Neural cell (in vitro differentiated cells): ENCODE measurements around the gene CCL1. TPM values are rescaled to one million over a fixed set of nuclear protein-coding genes. Genes with fewer than 3 reads are reported as not detected.

Experiments used
- H2AFZ ChIP-seq: fragments of 200-600, 300-800 bp; sonication (generic), shearing (Covaris generic); 2 replicates; pipeline ENCODE4 v1.6.0; 2014; ENCODE audit warnings: low read depth, mild to moderate bottlenecking, antibody characterized with exemption, low read length, moderate library complexity
- H3F3A ChIP-seq: fragments of 200-600 bp; shearing (Covaris generic); 2 replicates; pipeline ENCODE4 v1.6.1; 2016; ENCODE audit warnings: mild to moderate bottlenecking, moderate library complexity, mixed read lengths, antibody characterized with exemption, low read length; ENCODE audit not compliant: insufficient read depth, poor library complexity, severe bottlenecking
- H3K27ac ChIP-seq: fragments of 200-600, 300-800 bp; sonication (generic), shearing (Covaris generic); 2 replicates; pipeline ENCODE4 v1.5.1; 2014; ENCODE audit warnings: mild to moderate bottlenecking, low read length, moderate library complexity
- H3K27me3 ChIP-seq: fragments of 300-800, 200-600 bp; sonication (generic), shearing (Covaris generic); 2 replicates; pipeline ENCODE4 v1.6.0; 2014; ENCODE audit warnings: mild to moderate bottlenecking, low read depth, low read length, moderate library complexity; ENCODE audit not compliant: insufficient read depth
- H3K36me3 ChIP-seq: fragments of 300-800, 200-600 bp; sonication (generic), shearing (Covaris generic); 2 replicates; pipeline ENCODE4 v1.5.1; 2014; ENCODE audit warnings: mild to moderate bottlenecking, antibody characterized with exemption, low read length, moderate library complexity; ENCODE audit not compliant: insufficient read depth
- H3K4me2 ChIP-seq: fragments of 300-800, 200-600 bp; sonication (generic), shearing (Covaris generic); 2 replicates; pipeline ENCODE4 v1.6.0; 2014; ENCODE audit warnings: mild to moderate bottlenecking, low read length
- H3K4me3 ChIP-seq: fragments of 300-800, 200-600 bp; sonication (generic), shearing (Covaris generic); 2 replicates; pipeline ENCODE4 v1.5.1; 2014; ENCODE audit warnings: mild to moderate bottlenecking, low read length, moderate library complexity
- H3K79me2 ChIP-seq: fragments of 200-600 bp; shearing (Covaris generic); replicated peaks from 2 replicates; pipeline ENCODE4 v1.6.0; 2014; ENCODE audit warnings: mild to moderate bottlenecking, low read length, moderate library complexity; ENCODE audit not compliant: insufficient read depth
- H3K9ac ChIP-seq: fragments of 300-800, 200-600 bp; sonication (generic), shearing (Covaris generic); 2 replicates; pipeline ENCODE4 v1.6.1; 2016; ENCODE audit warnings: mild to moderate bottlenecking, low read length, mixed read lengths
- H3K9me2 ChIP-seq: fragments of 200-600 bp; shearing (Covaris generic); 2 replicates; pipeline ENCODE4 v1.6.1; 2016; ENCODE audit warnings: mild to moderate bottlenecking, low read length, mixed read lengths; ENCODE audit not compliant: insufficient read depth
- H3K9me3 ChIP-seq: fragments of 200-600, 300-800 bp; sonication (generic), shearing (Covaris generic); 2 replicates; pipeline ENCODE4 v1.6.1; 2016; ENCODE audit warnings: mild to moderate bottlenecking, mixed run types, low read length, moderate library complexity, mixed read lengths
- H4K20me1 ChIP-seq: fragments of 200-600 bp; shearing (Covaris generic); 2 replicates; pipeline ENCODE4 v1.6.1; 2016; ENCODE audit warnings: mild to moderate bottlenecking, mixed run types; ENCODE audit not compliant: insufficient read depth
- EP300 ChIP-seq: fragments of 450-650 bp; conservative IDR thresholded peaks from 2 replicates; pipeline ENCODE4 v1.6.1; 2014; ENCODE audit warnings: antibody characterized with exemption, mild to moderate bottlenecking, moderate library complexity; ENCODE audit not compliant: poor library complexity, severe bottlenecking
- EZH2 ChIP-seq: fragments of 200-600, 300-800 bp; shearing (Covaris generic), sonication (generic); IDR thresholded peaks from 2 replicates; pipeline ENCODE4 v1.6.1; 2014; ENCODE audit warnings: antibody characterized with exemption, low read length, borderline replicate concordance, mild to moderate bottlenecking; ENCODE audit not compliant: insufficient read depth, poor library complexity, severe bottlenecking
- MXI1 ChIP-seq: fragments of 450-650 bp; conservative IDR thresholded peaks from 2 replicates; pipeline ENCODE4 v1.6.1; 2014; ENCODE audit warnings: antibody characterized with exemption, mild to moderate bottlenecking; ENCODE audit not compliant: poor library complexity, severe bottlenecking
- POLR2AphosphoS5 ChIP-seq: IDR thresholded peaks from 2 replicates; pipeline ENCODE4 v1.6.1; 2012
- RAD21 ChIP-seq: fragments of 450-650 bp; conservative IDR thresholded peaks from 2 replicates; pipeline ENCODE4 v1.6.1; 2014; ENCODE audit warnings: antibody characterized with exemption, mild to moderate bottlenecking, moderate library complexity
- SMC3 ChIP-seq: fragments of 450-650 bp; conservative IDR thresholded peaks from 2 replicates; pipeline ENCODE4 v1.6.1; 2014; ENCODE audit warnings: antibody characterized with exemption, mild to moderate bottlenecking, moderate library complexity; ENCODE audit not compliant: poor library complexity
- TAF1 ChIP-seq: IDR thresholded peaks from 2 replicates; pipeline ENCODE4 v1.6.1; 2012; ENCODE audit warnings: low read depth
- polyA plus RNA-seq: library from polyadenylated mRNA; depleted of rRNA; stranded (reverse); fragments of >200 nt; gene quantifications from 2 replicates; pipeline ENCODE4 v1.2.3, GENCODE V29; 2014
- TF ChIP-seq, protein P1 (sequence below): fragments of 450-650 bp; IDR thresholded peaks from 2 replicates; pipeline ENCODE4 v1.5.1; 2014; ENCODE audit warnings: antibody characterized with exemption, mild to moderate bottlenecking, moderate library complexity; ENCODE audit not compliant: poor library complexity, severe bottlenecking
- TF ChIP-seq, protein P2 (sequence below): IDR thresholded peaks from 2 replicates; pipeline ENCODE4 v1.6.1; 2012; ENCODE audit warnings: borderline replicate concordance

The CCL1 gene
- polyA plus RNA-seq, 1 donor from 2014 or later = not detected

DNA sequence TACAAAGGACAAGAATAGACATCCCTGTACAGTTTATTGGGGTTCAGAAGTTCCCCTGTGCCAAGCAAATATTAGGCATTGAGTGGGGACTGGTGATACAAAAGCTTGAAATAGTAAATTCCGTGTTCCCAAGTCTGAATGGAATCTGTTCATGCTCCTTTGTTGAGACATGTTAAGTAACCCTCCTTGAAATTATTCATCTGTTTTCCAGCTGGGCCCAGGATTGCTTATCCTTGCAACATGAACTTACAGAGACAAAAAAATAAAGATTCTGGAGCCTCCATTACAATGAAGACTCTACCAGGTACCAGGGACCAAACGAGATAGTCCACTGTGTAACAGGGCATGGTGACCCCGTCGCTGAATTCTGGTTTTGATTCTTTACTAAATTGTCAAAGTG, 49.9 kb downstream of the CCL1 start:
- H3K9me3 ChIP-seq = no peaks in the 10 kb centered on the region
- H3K4me3 ChIP-seq = no peak overlapping the region
- no peaks in the 10 kb centered on the region for H3K27me3 ChIP-seq
- H3F3A ChIP-seq = no peaks in the 10 kb centered on the region
- no peak overlapping the region for H3K27ac ChIP-seq
- H3K79me2 ChIP-seq = no peaks in the 10 kb centered on the region
- TF ChIP-seq RAD21 (no peak), SMC3 (no peak), EP300 (no peak), POLR2AphosphoS5 (no peak), EZH2 (no peak), MXI1 (no peak), TAF1 (no peak)
- TF ChIP-seq, protein P1, sequence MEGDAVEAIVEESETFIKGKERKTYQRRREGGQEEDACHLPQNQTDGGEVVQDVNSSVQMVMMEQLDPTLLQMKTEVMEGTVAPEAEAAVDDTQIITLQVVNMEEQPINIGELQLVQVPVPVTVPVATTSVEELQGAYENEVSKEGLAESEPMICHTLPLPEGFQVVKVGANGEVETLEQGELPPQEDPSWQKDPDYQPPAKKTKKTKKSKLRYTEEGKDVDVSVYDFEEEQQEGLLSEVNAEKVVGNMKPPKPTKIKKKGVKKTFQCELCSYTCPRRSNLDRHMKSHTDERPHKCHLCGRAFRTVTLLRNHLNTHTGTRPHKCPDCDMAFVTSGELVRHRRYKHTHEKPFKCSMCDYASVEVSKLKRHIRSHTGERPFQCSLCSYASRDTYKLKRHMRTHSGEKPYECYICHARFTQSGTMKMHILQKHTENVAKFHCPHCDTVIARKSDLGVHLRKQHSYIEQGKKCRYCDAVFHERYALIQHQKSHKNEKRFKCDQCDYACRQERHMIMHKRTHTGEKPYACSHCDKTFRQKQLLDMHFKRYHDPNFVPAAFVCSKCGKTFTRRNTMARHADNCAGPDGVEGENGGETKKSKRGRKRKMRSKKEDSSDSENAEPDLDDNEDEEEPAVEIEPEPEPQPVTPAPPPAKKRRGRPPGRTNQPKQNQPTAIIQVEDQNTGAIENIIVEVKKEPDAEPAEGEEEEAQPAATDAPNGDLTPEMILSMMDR = no peak
- TF ChIP-seq, protein P2, sequence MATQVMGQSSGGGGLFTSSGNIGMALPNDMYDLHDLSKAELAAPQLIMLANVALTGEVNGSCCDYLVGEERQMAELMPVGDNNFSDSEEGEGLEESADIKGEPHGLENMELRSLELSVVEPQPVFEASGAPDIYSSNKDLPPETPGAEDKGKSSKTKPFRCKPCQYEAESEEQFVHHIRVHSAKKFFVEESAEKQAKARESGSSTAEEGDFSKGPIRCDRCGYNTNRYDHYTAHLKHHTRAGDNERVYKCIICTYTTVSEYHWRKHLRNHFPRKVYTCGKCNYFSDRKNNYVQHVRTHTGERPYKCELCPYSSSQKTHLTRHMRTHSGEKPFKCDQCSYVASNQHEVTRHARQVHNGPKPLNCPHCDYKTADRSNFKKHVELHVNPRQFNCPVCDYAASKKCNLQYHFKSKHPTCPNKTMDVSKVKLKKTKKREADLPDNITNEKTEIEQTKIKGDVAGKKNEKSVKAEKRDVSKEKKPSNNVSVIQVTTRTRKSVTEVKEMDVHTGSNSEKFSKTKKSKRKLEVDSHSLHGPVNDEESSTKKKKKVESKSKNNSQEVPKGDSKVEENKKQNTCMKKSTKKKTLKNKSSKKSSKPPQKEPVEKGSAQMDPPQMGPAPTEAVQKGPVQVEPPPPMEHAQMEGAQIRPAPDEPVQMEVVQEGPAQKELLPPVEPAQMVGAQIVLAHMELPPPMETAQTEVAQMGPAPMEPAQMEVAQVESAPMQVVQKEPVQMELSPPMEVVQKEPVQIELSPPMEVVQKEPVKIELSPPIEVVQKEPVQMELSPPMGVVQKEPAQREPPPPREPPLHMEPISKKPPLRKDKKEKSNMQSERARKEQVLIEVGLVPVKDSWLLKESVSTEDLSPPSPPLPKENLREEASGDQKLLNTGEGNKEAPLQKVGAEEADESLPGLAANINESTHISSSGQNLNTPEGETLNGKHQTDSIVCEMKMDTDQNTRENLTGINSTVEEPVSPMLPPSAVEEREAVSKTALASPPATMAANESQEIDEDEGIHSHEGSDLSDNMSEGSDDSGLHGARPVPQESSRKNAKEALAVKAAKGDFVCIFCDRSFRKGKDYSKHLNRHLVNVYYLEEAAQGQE = no peak
- H4K20me1 ChIP-seq = no peaks in the 10 kb centered on the region
- no peak overlapping the region for H2AFZ ChIP-seq
- H3K9me2 ChIP-seq = no peaks in the 10 kb centered on the region
- H3K4me2 ChIP-seq = no peak overlapping the region
- H3K9ac ChIP-seq = no peak overlapping the region
- no peaks in the 10 kb centered on the region for H3K36me3 ChIP-seq

- Histone ChIP-seq H3K27ac (no peak overlapping the region), H3K4me3 (no peak overlapping the region), H3K9me3 (no peaks in the 10 kb centered on the region), H3K79me2 (no peaks in the 10 kb centered on the region), H3F3A (no peaks in the 10 kb centered on the region), H3K9me2 (no peaks in the 10 kb centered on the region), H3K27me3 (no peaks in the 10 kb centered on the region), H2AFZ (no peak overlapping the region), H3K4me2 (no peak overlapping the region), H3K9ac (no peak overlapping the region), H4K20me1 (no peaks in the 10 kb centered on the region), H3K36me3 (no peaks in the 10 kb centered on the region)
- TF ChIP-seq EP300 = no peak
- no peak for TF ChIP-seq SMC3
- TF ChIP-seq RAD21 = no peak
- no peak for TF ChIP-seq TAF1
- TF ChIP-seq MXI1 = no peak
These were observed 51.0 kb downstream of the CCL1 start for GRCh38 chr17:34312080-34312479.

GRCh38 chr17:34311291-34311690, 51.7 kb downstream of the CCL1 start:
- H3K4me2 ChIP-seq = no peak overlapping the region
- no peak overlapping the region for H3K4me3 ChIP-seq
- no peaks in the 10 kb centered on the region for H3K79me2 ChIP-seq
- TF ChIP-seq MXI1 = no peak
- TF ChIP-seq, protein P1 = no peak
- H3K27me3 ChIP-seq = no peaks in the 10 kb centered on the region
- H4K20me1 ChIP-seq = no peaks in the 10 kb centered on the region
- no peak overlapping the region for H3K27ac ChIP-seq
- no peaks in the 10 kb centered on the region for H3F3A ChIP-seq
- no peaks in the 10 kb centered on the region for H3K9me2 ChIP-seq
- H3K9ac ChIP-seq = no peak overlapping the region
- no peak overlapping the region for H2AFZ ChIP-seq
- H3K36me3 ChIP-seq = no peaks in the 10 kb centered on the region
- H3K9me3 ChIP-seq = no peaks in the 10 kb centered on the region
